Stimulated activated CD4-positive, alpha-beta T cell treated with anti-CD3 and anti-CD28 coated beads, Interleukin-15, amount 100 ng/mL, for 1 hour (primary cell): ENCODE data around the gene RSPH9.
A peak's percentile ranks its signal among the peaks of the same experiment; 100 is the strongest.
"Not testable (repeated sequence)": the region's sequence is repeated elsewhere in the genome, so short reads cannot be mapped to it uniquely, and the experiment has no call there.

Experiments used
- DNase-seq, 2 donors: peaks; one replicate each; pipeline ENCODE4 v3.0.0-alpha.2; 2020; ENCODE audit warnings: low read depth in 1 of 2, low spot score in 1 of 2

RSPH9 gene

GRCh38 chr6:43682724-43683429, 38.0 kb downstream of the RSPH9 start:
- no peak for DNase-seq

- no peak for DNase-seq
These were observed 39.0 kb downstream of the RSPH9 start for GRCh38 chr6:43683708-43684455.

- no peak for DNase-seq
These were observed 42.2 kb downstream of the RSPH9 start for GRCh38 chr6:43687079-43687436.

DNA sequence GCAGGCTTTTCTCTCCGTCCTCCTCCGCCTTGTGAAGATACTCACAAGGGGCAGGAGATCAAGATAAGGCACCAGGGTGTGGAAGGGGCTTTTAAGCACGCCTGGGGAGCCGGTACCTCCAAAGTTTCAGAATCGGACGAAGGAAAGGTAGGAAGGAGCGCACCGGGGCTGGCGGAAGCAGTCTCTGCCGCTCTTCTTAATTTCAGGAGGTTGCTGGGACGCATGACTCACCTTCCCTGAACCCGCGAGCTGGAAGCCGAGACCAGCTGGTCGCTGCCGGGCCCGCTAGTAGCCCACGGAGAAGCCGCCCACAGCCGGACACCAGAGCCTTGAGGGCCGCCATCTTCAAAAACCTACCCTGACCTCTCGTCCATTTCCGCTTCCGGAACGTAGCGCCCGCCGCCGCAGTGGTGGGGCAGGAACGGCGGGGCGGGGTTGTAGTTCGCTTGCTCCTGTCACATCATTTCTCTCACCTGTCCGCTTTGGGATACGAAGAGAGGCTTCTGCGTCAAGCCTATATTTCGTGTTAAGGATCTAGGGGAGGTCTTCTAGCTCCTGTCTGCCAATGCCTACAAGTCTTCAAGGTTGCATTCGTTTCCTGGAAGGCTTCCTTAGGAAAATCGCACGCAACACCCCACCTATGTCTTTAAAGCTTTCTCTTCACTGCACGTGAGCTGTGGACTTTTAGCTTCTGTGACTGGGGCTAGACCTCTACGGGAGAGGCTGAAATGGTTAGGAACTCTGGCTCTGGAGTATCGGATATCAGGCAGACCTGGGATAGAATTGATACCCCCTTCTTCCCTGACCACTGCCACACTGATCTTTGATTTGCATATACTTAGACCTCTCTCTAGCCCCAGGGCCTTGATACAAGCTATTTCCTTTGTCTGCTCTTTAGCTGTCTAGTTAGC, 42.9 kb downstream of the RSPH9 start, which contains the start of gene MRPS18A:
TSS of gene MRPS18A (minus strand) at position 355 of the 911 bp plus-strand sequence. CDS start at position 343, 12 bp downstream.
- peak; percentile 45 to 59 for DNase-seq

DNA sequence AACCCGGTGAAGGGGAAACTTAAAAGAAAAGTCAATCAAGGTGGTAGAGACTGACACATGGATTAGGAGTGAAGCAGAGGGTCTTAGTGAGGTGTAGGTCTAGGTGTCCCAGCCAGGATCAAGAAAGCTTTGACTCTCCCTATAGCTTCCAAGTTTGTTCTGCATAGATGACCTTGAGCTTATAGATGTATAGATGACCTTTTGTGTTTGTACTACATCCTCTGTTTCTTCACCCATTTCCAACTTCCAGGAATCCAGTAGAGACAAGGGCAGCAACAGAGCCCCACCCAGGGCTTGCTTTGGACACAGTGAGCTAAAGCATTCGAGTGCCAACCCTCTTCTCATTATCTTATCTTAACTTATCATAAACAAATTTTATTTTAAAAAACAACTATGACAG, 44.6 kb downstream of the RSPH9 start:
- DNase-seq = no peak

DNA sequence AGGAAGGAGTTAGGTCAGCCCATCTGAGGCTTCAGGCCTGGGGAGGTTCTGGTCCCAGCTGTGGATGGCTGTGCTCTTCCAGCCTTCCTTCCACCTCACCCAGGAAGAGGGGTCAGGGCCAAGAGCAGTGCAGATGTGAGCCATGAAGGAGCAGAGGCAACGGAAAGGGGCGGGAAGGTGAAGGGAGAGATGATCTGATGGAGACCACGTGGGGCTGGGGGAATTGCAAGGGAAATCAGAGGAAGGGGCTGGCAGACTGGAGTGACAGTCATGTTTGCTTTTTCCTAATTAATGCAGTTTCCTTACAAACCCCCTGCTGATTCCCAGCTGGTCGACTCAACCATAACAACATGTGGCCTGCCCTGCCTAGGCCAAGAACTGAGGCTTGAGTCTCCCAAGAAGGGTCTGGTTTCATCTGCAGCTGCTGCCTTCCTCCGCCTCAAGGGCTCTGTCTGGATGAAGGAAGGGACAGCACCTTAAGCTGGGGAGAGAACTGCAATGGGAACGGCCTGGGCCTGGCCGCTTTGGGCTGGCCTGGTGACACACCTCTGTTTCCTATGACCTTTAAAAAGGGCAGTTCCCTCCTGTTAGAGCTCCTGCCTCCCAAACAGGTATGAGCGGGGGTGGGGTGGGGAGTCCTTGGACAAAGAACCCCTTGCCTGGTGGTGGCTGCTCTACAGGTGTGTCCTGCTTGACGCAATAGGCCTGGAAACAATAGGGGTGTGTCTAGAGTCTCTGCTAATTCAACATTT, 50.6 kb downstream of the RSPH9 start:
- no peak for DNase-seq

GRCh38 chr6:43695967-43696291, 51.1 kb downstream of the RSPH9 start:
- no peak for DNase-seq

DNA sequence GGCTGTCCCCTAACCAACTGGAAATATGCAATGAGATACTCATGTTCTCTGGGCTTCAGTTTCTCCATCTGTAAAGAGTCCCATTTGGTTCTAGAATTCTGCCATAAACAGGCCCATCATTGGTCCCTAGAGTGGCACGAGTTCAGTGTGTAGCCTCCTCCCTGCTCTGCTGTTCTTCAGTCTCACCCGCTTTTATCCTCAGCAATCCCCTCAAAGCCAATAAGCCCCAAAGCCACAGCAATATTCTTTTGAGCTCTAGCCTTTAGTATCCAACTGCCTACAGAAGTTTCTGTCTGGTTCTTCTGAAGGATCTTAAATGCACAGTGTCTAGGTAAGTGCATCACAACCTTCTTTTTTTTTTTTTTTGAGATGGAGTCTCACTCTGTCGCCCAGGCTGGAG, 52.6 kb downstream of the RSPH9 start:
- no peak for DNase-seq

GRCh38 chr6:43698584-43699349, 53.9 kb downstream of the RSPH9 start:
- no peak for DNase-seq

DNA sequence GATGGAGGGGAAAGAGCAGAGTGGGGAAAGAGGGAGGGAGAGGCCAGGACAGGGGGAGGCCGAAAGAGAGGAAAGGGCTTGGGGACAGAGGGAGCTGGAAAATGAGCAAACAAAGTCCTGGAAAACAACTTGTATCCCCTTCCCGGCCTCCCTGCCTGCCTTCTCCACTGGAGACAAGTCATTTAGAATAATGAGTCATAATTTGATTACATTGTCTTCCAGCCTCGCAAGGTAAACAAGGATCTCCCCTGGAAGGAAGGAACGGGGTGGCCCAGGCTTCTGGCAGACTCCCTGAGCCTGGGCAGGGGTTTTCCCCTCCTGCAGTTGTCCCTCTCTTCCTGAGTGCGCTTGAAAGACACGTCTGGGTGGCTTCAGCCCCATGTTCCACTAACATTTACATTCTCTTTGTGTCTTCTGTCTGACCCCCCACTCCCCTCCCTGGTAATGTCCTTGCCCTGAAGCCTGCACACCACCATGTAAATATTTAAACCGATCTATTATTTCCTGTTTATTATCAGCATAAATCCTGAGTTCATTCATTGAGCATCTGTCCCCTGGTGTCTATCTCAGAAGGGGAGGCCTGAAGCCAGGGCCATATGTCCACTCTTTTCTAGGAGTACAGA, 54.8 kb downstream of the RSPH9 start:
- DNase-seq = no peak

DNA sequence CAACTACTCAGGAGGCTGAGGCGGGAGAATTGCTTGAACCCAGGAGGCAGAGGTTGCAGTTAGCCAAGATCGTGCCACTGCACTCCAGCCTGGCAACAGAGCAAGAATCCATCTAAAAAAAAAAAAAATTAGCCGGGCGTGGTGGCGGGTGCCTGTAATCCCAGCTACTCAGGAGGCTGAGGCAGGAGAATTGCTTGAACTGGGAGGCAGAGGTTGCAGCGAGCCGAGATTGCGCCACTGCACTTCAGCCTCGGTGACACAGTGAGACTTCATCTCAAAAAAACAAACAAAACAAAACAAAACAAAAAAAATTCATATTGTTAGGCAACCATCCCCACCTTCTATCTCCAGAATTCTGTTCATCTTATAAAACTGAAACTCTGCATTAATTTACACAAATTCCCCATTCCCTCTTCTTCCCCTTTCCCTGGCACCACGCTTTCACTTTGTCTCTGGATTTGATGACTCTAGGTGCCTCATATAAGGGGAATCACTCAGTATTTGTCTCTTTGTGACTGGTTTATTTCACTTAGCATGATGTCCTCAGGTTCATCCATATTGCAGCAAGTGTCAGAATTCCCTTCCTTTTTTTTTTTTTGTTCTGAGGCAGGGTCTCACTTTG, 56.2 kb downstream of the RSPH9 start:
- DNase-seq = not testable (repeated sequence)

- DNase-seq = no peak
These were observed 57.3 kb downstream of the RSPH9 start for GRCh38 chr6:43702171-43702533.

DNA sequence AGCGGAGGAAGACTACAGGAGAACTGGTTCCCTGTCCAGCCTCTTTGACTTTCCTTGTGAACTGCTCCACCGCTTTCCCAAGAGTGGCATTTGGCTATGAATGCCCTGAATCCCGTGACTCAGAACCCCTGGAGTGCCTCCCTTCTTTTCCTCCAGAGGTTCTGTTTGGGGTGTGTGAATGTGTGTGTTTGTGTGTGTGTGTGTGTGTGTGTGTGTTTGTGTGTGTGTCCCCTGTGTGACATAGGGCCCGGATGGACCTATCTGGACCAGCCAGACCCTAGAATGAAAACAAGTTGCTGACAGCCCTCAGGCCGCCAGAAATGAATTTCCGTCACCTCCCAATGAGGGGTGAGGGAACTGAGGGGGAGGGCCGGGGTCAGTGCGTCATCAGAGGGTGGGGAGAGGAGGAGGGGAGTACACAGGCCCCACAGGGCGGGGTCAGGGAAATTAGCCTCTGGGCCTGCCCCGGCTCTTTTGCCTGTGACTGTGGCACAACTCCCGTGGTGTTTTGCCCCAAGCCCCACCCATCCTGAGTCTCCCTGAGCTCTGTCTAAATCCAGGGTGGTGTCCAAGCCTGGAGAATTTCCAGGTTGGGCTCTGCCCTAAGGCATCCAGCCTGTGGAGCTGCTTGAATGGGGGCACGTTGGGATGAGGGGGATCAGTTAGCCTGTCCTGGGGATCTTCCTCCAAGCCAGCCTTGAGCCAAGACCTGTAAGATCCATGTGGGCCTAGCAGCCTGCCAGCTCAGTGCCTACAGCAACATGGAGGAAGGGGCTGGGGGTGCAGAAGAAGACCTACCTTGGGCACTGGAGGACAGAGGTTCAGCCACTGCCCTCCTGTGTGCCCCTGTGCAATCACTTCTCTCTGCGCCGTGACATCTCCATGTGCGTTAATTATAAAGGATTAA, 58.0 kb downstream of the RSPH9 start:
- DNase-seq = no peak

GRCh38 chr6:43703512-43704429, 58.9 kb downstream of the RSPH9 start:
- no peak for DNase-seq

GRCh38 chr6:43705996-43706395, 61.2 kb downstream of the RSPH9 start:
- no peak for DNase-seq

DNA sequence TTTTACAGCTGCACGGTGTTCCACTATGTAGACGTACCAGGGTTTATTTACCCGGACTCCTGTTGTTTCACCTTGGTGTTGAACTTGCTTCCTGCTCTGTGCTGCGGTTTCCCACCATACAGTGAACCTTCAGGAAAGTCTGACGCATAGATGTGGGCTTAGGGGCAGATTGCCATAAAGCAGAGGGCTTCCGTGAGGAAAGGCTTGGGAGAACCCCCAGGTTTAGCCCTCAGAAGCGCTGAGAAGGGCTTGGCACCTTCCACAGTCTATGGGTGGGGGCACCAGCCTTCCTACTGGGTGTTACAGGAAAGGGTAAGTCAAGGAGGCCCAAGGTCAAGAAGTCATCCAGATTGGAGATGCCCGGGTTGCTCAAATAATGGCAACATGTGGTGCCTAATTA, 62.0 kb downstream of the RSPH9 start:
- DNase-seq = no peak

- no peak for DNase-seq
These were observed 62.4 kb downstream of the RSPH9 start for GRCh38 chr6:43707269-43707668.
